T-cell (primary cell): ENCODE measurements around the gene QPCT. TPM values are rescaled to one million over a fixed set of nuclear protein-coding genes. Genes with fewer than 3 reads are reported as not detected.

Experiments used
- ATAC-seq, 4 experiments: fragments of 200-7000 bp in 3 of 4; fragments of 150-1000 bp in 1 of 4; cut with Tn5 transposase; replicated peaks in 1 of 4; 1 replicate in 3 of 4; 2 replicates in 1 of 4; pipeline ENCODE4 v1.10.0; 2021; ENCODE audit warnings: moderate library complexity in 3 of 4, mild to moderate bottlenecking in 2 of 4, moderate number of reproducible peaks in 1 of 4
- CTCF ChIA-PET, 2 donors: fragments of 300-600 bp; sonication (Branson Sonifier 250); formaldehyde crosslinking; loops; one replicate each; lab custom pipeline; 2022; ENCODE audit warnings: antibody characterized with exemption in 2 of 2; lab: Charles Lee
- POLR2A ChIA-PET, 2 donors: fragments of 300-600 bp; sonication (Branson Sonifier 250); formaldehyde crosslinking; loops; one replicate each; lab custom pipeline; 2022; ENCODE audit warnings: antibody characterized with exemption in 2 of 2; lab: Charles Lee
- DNase-seq, 35 experiments: peaks; one replicate each; pipeline versions ENCODE4 v3.0.0 to v3.0.0-alpha.2; 2013 to 2023
- H3K27ac ChIP-seq: one replicate; pipeline ENCODE4 v1.5.1; 2013; ENCODE audit warnings: low read length
- H3K27me3 ChIP-seq, 2 experiments: replicated peaks in 1 of 2; 1 replicate in 1 of 2; 2 replicates in 1 of 2; pipeline versions ENCODE4 v1.6.1 to v1.7.0; 2013; ENCODE audit warnings: low read length in 1 of 2, mixed read lengths in 1 of 2; ENCODE audit not compliant: control insufficient read depth in 2 of 2, insufficient read depth in 2 of 2; ENCODE audit errors: extremely low read depth in 1 of 2
- H3K36me3 ChIP-seq, 2 donors: 1 replicate in 1 of 2; 2 replicates in 1 of 2; pipeline versions ENCODE4 v1.6.1 to v1.7.0; 2013; ENCODE audit warnings: low read length in 1 of 2; ENCODE audit not compliant: control insufficient read depth in 2 of 2, insufficient read depth in 1 of 2; ENCODE audit errors: extremely low read depth in 1 of 2
- H3K4me1 ChIP-seq, 2 experiments: 1 replicate in 1 of 2; 2 replicates in 1 of 2; pipeline versions ENCODE4 v1.6.1 to v1.7.0; 2013; ENCODE audit warnings: low read length in 2 of 2, mixed read lengths in 1 of 2; ENCODE audit not compliant: insufficient read depth in 2 of 2, control insufficient read depth in 1 of 2; ENCODE audit errors: extremely low read depth in 1 of 2
- H3K4me3 ChIP-seq, 2 donors: 1 replicate in 1 of 2; 2 replicates in 1 of 2; pipeline versions ENCODE4 v1.5.1 to v1.7.0; 2013; ENCODE audit warnings: mild to moderate bottlenecking in 2 of 2, low read length in 1 of 2, moderate library complexity in 1 of 2; ENCODE audit not compliant: control insufficient read depth in 1 of 2; ENCODE audit errors: extremely low read depth in 1 of 2
- H3K9me3 ChIP-seq: 2 replicates; pipeline ENCODE4 v1.7.0; 2013
- H3K27ac Mint-ChIP-seq, 2 donors: one replicate each; pipeline ENCODE4 v1.8.0; 2020 to 2021; ENCODE audit warnings: mild to moderate bottlenecking in 2 of 2, mixed read lengths in 2 of 2
- H3K27me3 Mint-ChIP-seq, 2 donors: one replicate each; pipeline ENCODE4 v1.8.0; 2021 to 2022; ENCODE audit warnings: mixed read lengths in 2 of 2
- H3K36me3 Mint-ChIP-seq: one replicate; pipeline ENCODE4 v1.8.0; 2021; ENCODE audit warnings: mixed read lengths
- H3K4me1 Mint-ChIP-seq, 3 donors: one replicate each; pipeline ENCODE4 v1.8.0; 2020 to 2022; ENCODE audit warnings: mixed read lengths in 3 of 3, mild to moderate bottlenecking in 1 of 3
- H3K4me3 Mint-ChIP-seq, 3 donors: one replicate each; pipeline ENCODE4 v1.8.0; 2020 to 2022; ENCODE audit warnings: mild to moderate bottlenecking in 3 of 3, mixed read lengths in 3 of 3, moderate library complexity in 3 of 3
- H3K9me3 Mint-ChIP-seq, 3 donors: one replicate each; pipeline ENCODE4 v1.8.0; 2020 to 2022; ENCODE audit warnings: mixed read lengths in 3 of 3
- WGBS: methylation state at CpG from one replicate; pipeline ENCODE4 v1.1.5; 2013; ENCODE audit warnings: missing lambda C conversion rate; ENCODE audit not compliant: insufficient coverage; 5-methylcytosine and 5-hydroxymethylcytosine counted together
- total RNA-seq, 35 experiments: library from RNA in 6 of 35; stranded (reverse) in 6 of 35; fragments of 120-200 nt in 1 of 35; gene quantifications; one replicate each; pipeline versions ENCODE4 v1.2.1 to v1.2.4 and lab custom pipeline; 2013 to 2026

The QPCT gene
- total RNA-seq, 5 donors from 2014 or later (not counting 1 experiment from before 2014, with no cell fraction given), result 1.1 to 3.1 (median 1.5) TPM; not detected in 2

GRCh38 chr2:37301408-37301807 is 43.0 kb upstream of the QPCT start:
- Histone ChIP-seq H3K27ac (no peak overlapping the region), H3K9me3 (no peaks in the 10 kb centered on the region), H3K4me1 (peaks cover 0 to 4% of the 10 kb centered on the region in 2 experiments), H3K27me3 (no peaks in the 10 kb centered on the region), H3K36me3 (no peaks in the 10 kb centered on the region), H3K4me3 (no peak overlapping the region)
- no peaks in the 10 kb centered on the region for H3K9me3 Mint-ChIP-seq
- ChIA-PET CTCF (interaction anchor here in 1 of 2 donors (0.6 kb wide), 1 partner anchor 1279 kb away, joined by 3 read pairs; no protein-coding TSS in a partner anchor), POLR2A (interaction anchor here in 1 of 2 donors (0.6 to 0.7 kb wide), 2 partner anchors 13 to 285 kb away, joined by 3 to 4 read pairs; no protein-coding TSS in a partner anchor)
- DNase-seq (no peak), ATAC-seq (no peak)
- peaks cover 26% of the 10 kb centered on the region for H3K36me3 Mint-ChIP-seq
- no peaks in the 10 kb centered on the region for H3K27me3 Mint-ChIP-seq
- no CpG with 5 or more reads among the region's 2 CpGs for WGBS
- H3K4me1 Mint-ChIP-seq, result peaks cover 41 to 42% (median 42%) of the 10 kb centered on the region in 3 donors
- no peak overlapping the region for H3K27ac Mint-ChIP-seq
- no peak overlapping the region for H3K4me3 Mint-ChIP-seq

GRCh38 chr2:37302701-37303252 is 41.7 kb upstream of the QPCT start:
- no peak overlapping the region for H3K4me3 ChIP-seq
- 100% methylated on average over 3 of the region's 9 CpGs for WGBS
- no peaks in the 10 kb centered on the region for H3K9me3 Mint-ChIP-seq
- H3K27ac Mint-ChIP-seq, result no peak overlapping the region
- H3K27ac ChIP-seq, result no peak overlapping the region
- no peak for ATAC-seq
- peaks cover 48 to 50% (median 48%) of the 10 kb centered on the region in 3 donors for H3K4me1 Mint-ChIP-seq
- CTCF ChIA-PET, result no interaction called here
- H3K4me1 ChIP-seq, result peaks cover 0 to 5% of the 10 kb centered on the region in 2 experiments
- H3K9me3 ChIP-seq, result no peaks in the 10 kb centered on the region
- no peak overlapping the region for H3K4me3 Mint-ChIP-seq
- peaks cover 26% of the 10 kb centered on the region for H3K36me3 Mint-ChIP-seq
- DNase-seq, result no peak
- no peaks in the 10 kb centered on the region for H3K36me3 ChIP-seq
- H3K27me3 ChIP-seq, result no peaks in the 10 kb centered on the region
- H3K27me3 Mint-ChIP-seq, result no peaks in the 10 kb centered on the region
- POLR2A ChIA-PET, result interaction anchor here in 1 of 2 donors (0.5 kb wide), 1 partner anchor 11 kb away, joined by 3 read pairs; no protein-coding TSS in a partner anchor

GRCh38 chr2:37306024-37306423 is 38.4 kb upstream of the QPCT start:
- Histone ChIP-seq H3K27ac (no peak overlapping the region), H3K9me3 (no peaks in the 10 kb centered on the region), H3K4me1 (peaks cover 0 to 7% of the 10 kb centered on the region in 2 experiments), H3K4me3 (no peak overlapping the region), H3K27me3 (no peaks in the 10 kb centered on the region), H3K36me3 (no peaks in the 10 kb centered on the region)
- ChIA-PET POLR2A (no interaction called here), CTCF (interaction anchor here in 1 of 2 donors (0.7 kb wide), 1 partner anchor 1230 kb away, joined by 3 read pairs; no protein-coding TSS in a partner anchor)
- H3K9me3 Mint-ChIP-seq, result no peaks in the 10 kb centered on the region
- peaks cover 47 to 55% (median 49%) of the 10 kb centered on the region in 3 donors for H3K4me1 Mint-ChIP-seq
- DNase-seq (no peak), ATAC-seq (no peak)
- no peaks in the 10 kb centered on the region for H3K27me3 Mint-ChIP-seq
- WGBS, result 94% methylated on average over 2 of the region's 3 CpGs
- H3K4me3 Mint-ChIP-seq, result no peak overlapping the region
- peak overlapping the region in 1 of 2 donors; percentile 39 for H3K27ac Mint-ChIP-seq
- H3K36me3 Mint-ChIP-seq, result peaks cover 16% of the 10 kb centered on the region

- WGBS, result no CpG with 5 or more reads among the region's 2 CpGs
These were observed 36.9 kb upstream of the QPCT start for GRCh38 chr2:37307500-37307899.

GRCh38 chr2:37315364-37315763 is 29.1 kb upstream of the QPCT start:
- H3K36me3 ChIP-seq, result no peaks in the 10 kb centered on the region
- H3K4me3 ChIP-seq, result no peak overlapping the region
- H3K4me1 Mint-ChIP-seq, result peaks cover 84 to 87% (median 86%) of the 10 kb centered on the region in 3 donors
- H3K36me3 Mint-ChIP-seq, result peaks cover 19% of the 10 kb centered on the region
- no peaks in the 10 kb centered on the region for H3K9me3 ChIP-seq
- POLR2A ChIA-PET, result interaction anchor here in 1 of 2 donors (1.1 kb wide), 1 partner anchor 8 kb away, joined by 4 read pairs; no protein-coding TSS in a partner anchor
- H3K27ac ChIP-seq, result no peak overlapping the region
- no peak overlapping the region for H3K27ac Mint-ChIP-seq
- CTCF ChIA-PET, result no interaction called here
- no peaks in the 10 kb centered on the region for H3K27me3 Mint-ChIP-seq
- ATAC-seq (no peak), DNase-seq (no peak)
- WGBS, result 100% methylated on average over 2 of the region's 3 CpGs
- H3K4me1 ChIP-seq, result peaks cover 0 to 4% of the 10 kb centered on the region in 2 experiments
- no peaks in the 10 kb centered on the region for H3K9me3 Mint-ChIP-seq
- no peaks in the 10 kb centered on the region for H3K27me3 ChIP-seq
- H3K4me3 Mint-ChIP-seq, result peak overlapping the region in 1 of 3 donors; percentile 51

More at GRCh38 chr2:37307500-37307899, 36.9 kb upstream of the QPCT start:
- Mint-ChIP-seq H3K36me3 (peaks cover 11% of the 10 kb centered on the region), H3K4me3 (no peak overlapping the region), H3K27ac (no peak overlapping the region), H3K9me3 (no peaks in the 10 kb centered on the region), H3K27me3 (no peaks in the 10 kb centered on the region), H3K4me1 (peaks cover 54 to 58% (median 55%) of the 10 kb centered on the region in 3 donors)
- H3K27me3 ChIP-seq, result no peaks in the 10 kb centered on the region
- no peak overlapping the region for H3K4me3 ChIP-seq
- ATAC-seq (no peak), DNase-seq (no peak)
- no peaks in the 10 kb centered on the region for H3K9me3 ChIP-seq
- peaks cover 0 to 9% of the 10 kb centered on the region in 2 experiments for H3K4me1 ChIP-seq
- ChIA-PET CTCF (interaction anchor here in 1 of 2 donors (0.6 to 2.0 kb wide), 2 partner anchors 9 to 581 kb away, joined by 4 to 6 read pairs; no protein-coding TSS in a partner anchor), POLR2A (interaction anchor here (0.8 to 1.3 kb wide), 2 partner anchors 8 to 12 kb away, joined by 3 to 4 read pairs; no protein-coding TSS in a partner anchor)
- no peak overlapping the region for H3K27ac ChIP-seq
- no peaks in the 10 kb centered on the region for H3K36me3 ChIP-seq

- no peaks in the 10 kb centered on the region for H3K9me3 Mint-ChIP-seq
- no peak overlapping the region for H3K27ac ChIP-seq
- no peak overlapping the region for H3K4me3 Mint-ChIP-seq
- no peaks in the 10 kb centered on the region for H3K9me3 ChIP-seq
- H3K27me3 Mint-ChIP-seq, result no peaks in the 10 kb centered on the region
- peaks cover 77 to 85% (median 84%) of the 10 kb centered on the region in 3 donors for H3K4me1 Mint-ChIP-seq
- no peaks in the 10 kb centered on the region for H3K27me3 ChIP-seq
- H3K4me3 ChIP-seq, result no peak overlapping the region
- peaks cover 0 to 2% of the 10 kb centered on the region in 2 experiments for H3K4me1 ChIP-seq
- H3K36me3 Mint-ChIP-seq, result peaks cover 19% of the 10 kb centered on the region
- CTCF ChIA-PET, result no interaction called here
- 93% methylated on average over 4 of the region's 5 CpGs for WGBS
- ATAC-seq (no peak), DNase-seq (no peak)
- no peak overlapping the region for H3K27ac Mint-ChIP-seq
- POLR2A ChIA-PET, result interaction anchor here in 1 of 2 donors (0.5 to 1.1 kb wide), 3 partner anchors 9 to 539 kb away, joined by 3 to 4 read pairs (median 3); no protein-coding TSS in a partner anchor
- no peaks in the 10 kb centered on the region for H3K36me3 ChIP-seq
These were observed 28.2 kb upstream of the QPCT start for GRCh38 chr2:37316181-37316580.
